HL-60/S4 treated with phorbol 12-myristate 13-acetate at 8.2 ng/mL for 4 days and 3 days (cell line): ENCODE measurements around the gene GPR27.

Experiments
- in situ Hi-C: fragments of 300-500 bp; cut with MboI; formaldehyde crosslinking; loops from 2 replicates; pipeline ENCODE4 v1.15.0; 2022; ENCODE audit warnings: low sequenced_read_pairs

Gene GPR27

GRCh38 chr3:71784201-71784913 lies 30.7 kb downstream of the GPR27 start:
- in situ Hi-C loops: no loop called here

GRCh38 chr3:71784914-71785531 lies 31.4 kb downstream of the GPR27 start, which contains the start of gene PROK2:
TSS of gene PROK2 (minus strand) at chr3:71785148. CDS start at chr3:71785052, 96 bp downstream.
- in situ Hi-C loops: no loop called here

DNA sequence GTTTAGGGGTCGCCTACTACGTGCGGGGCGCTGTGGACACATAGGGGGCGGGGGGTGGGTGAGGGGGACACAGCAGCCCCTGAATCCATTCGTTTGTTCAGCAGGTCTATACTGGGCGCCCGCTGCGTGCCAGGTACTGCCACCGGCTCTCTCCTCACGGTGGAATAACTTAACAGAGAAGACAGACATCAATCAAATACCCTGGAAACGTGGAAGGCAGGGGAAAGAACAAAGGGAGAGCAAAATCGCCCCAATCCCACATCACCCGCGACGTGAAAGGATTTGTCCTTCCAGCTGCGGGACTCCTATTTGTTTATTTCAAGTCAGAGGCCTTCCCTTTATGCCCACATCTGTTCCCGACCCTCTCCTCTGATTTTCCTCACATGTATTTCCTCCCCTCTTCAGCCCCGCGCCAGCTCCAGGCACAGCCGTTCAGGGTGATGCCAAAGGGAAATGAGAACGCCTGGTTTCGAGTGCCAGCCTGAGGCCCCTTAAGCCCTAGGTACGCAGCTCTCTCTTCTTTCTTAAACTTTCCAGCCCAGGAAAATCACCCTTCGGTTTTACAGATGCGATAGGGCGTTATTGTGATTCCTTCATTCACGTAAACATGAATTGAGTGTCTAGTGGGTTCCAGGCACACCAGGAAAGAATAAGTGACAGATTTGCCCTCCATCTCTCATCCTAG lies 32.0 kb downstream of the GPR27 start:
- in situ Hi-C loops: no loop called here

DNA sequence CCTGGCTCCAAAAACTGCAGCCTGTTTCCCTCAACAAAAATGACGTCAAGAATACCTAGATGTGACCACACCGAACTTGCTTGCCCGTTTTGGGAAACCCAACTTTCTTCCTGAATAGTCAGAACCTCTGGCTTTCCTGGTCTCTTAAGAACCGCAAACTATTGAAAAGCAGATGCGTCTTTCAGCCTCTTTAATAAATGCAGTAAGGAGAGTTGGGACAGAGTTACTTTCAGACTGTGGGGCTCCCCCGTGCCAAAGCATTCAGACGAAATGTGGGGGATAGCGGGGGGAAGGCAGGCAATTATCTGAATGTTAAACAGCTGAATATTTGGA lies 32.5 kb downstream of the GPR27 start:
- in situ Hi-C loops: no loop called here

- in situ Hi-C loops: no loop called here
Measured at GRCh38 chr3:71786551-71786950, 32.9 kb downstream of the GPR27 start.

- in situ Hi-C loops: no loop called here
Measured at GRCh38 chr3:71787851-71788405, 34.3 kb downstream of the GPR27 start.

GRCh38 chr3:71789922-71790321 lies 36.3 kb downstream of the GPR27 start:
- in situ Hi-C loops: no loop called here

- in situ Hi-C loops: no loop called here
Measured at GRCh38 chr3:71791634-71792033, 38.0 kb downstream of the GPR27 start.

DNA sequence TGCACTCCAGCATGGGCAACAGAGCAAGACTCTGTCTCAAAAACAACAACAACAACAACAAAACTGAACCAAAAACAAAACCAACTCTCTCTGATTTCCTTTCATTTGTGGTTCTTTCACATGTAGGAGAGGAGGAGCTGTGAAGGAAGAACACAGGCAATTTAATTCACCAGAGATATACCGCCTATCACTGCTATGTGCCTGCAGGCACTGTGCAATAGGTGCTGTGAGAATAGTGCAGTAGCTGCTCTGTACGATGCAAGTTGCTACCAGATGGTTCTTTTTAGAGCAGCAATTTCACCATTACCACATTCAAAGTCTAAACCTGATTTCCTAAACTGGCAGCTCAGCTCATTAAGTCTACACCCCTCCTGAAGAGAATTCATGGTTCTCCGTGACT lies 42.6 kb downstream of the GPR27 start:
- in situ Hi-C loops: no loop called here

GRCh38 chr3:71797455-71797854 lies 43.8 kb downstream of the GPR27 start:
- in situ Hi-C loops: no loop called here

- in situ Hi-C loops: no loop called here
Measured at GRCh38 chr3:71800023-71800422, 46.4 kb downstream of the GPR27 start.

DNA sequence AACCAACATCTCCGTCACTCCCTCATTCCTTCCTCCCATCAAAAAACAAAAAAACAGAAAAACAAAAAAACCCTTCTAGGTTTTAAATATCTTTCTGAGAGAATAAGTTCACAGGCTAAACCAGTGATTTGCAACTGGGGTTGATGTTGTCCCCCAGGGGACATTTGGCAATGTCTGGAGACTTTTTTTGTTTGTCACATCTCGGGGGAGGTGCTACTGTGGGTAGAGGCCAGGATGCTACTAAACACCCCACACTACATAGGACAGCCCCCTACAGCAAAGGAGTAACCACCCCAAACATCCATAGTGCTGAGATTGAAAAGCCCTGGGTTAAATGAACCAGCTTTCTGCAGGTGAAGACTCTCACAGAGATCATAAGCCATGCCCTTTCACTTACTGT lies 48.3 kb downstream of the GPR27 start:
- in situ Hi-C loops: no loop called here

- in situ Hi-C loops: no loop called here
Measured at GRCh38 chr3:71803248-71803647, 49.6 kb downstream of the GPR27 start.

DNA sequence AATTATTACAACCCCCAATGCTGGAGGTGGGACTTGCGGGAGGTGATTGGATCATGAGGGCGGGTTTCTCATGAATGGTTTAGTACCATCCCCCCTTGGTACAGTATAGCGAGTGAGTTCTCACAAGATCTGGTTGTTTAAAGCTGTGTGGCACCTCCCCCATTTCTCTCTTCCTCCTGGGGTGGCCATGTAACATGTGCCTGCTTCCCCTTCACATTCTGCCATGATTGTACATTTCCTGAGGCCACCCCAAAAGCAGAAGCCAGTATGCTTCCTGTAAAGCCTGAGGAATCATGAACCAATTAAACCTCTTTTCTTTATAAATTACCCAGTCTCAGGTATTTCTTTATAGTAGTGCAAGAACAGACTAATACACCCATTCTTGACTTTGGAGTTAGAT lies 51.5 kb downstream of the GPR27 start:
- in situ Hi-C loops: no loop called here

GRCh38 chr3:71805691-71806090 lies 52.0 kb downstream of the GPR27 start:
- in situ Hi-C loops: no loop called here
